K562 (cell line): ENCODE measurements around the gene PRSS27. TPM values are rescaled to one million over a fixed set of nuclear protein-coding genes. Genes with fewer than 3 reads are reported as not detected.

Experiments
- CBX5 ChIP-seq: IDR thresholded peaks from 2 replicates; pipeline ENCODE4 v1.6.1; 2014; ENCODE audit warnings: low read depth, borderline replicate concordance
- CHD2 ChIP-seq: IDR thresholded peaks from 2 replicates; pipeline ENCODE4 v1.6.1; 2011; ENCODE audit warnings: low read depth, low read length
- CREBBP ChIP-seq: IDR thresholded peaks from one replicate; pipeline ENCODE4 v1.6.1; 2012; ENCODE audit warnings: low read depth, mild to moderate bottlenecking, control low read depth, inconsistent platforms, low read length
- DMBX1 ChIP-seq: fragments of 250-450 bp; sonication (Bioruptor Pico); IDR thresholded peaks from 2 replicates; pipeline ENCODE4 v1.8.0; 2022; ENCODE audit warnings: inconsistent platforms, mild to moderate bottlenecking, moderate library complexity, borderline replicate concordance
- FOS ChIP-seq: IDR thresholded peaks from 3 replicates; pipeline ENCODE4 v1.6.1; 2011; ENCODE audit not compliant: insufficient read length; ENCODE audit errors: extremely low read depth
- GABPB1 ChIP-seq: sonication (generic); formaldehyde crosslinking; IDR thresholded peaks from 2 replicates; pipeline ENCODE4 v1.8.0; 2022; ENCODE audit warnings: mild to moderate bottlenecking, missing genetic modification reagents
- KDM2B ChIP-seq: fragments of 250-450 bp; sonication (Bioruptor Pico); IDR thresholded peaks from 2 replicates; pipeline ENCODE4 v1.8.0; 2021; ENCODE audit warnings: mild to moderate bottlenecking, moderate library complexity
- NFXL1 ChIP-seq: fragments of 450-650 bp; formaldehyde crosslinking; IDR thresholded peaks from 2 replicates; pipeline ENCODE4 v1.4.0; 2021; ENCODE audit warnings: mild to moderate bottlenecking
- NRF1 ChIP-seq, 2 experiments: fragments of 450-650 bp; IDR thresholded peaks in 1 of 2; conservative IDR thresholded peaks in 1 of 2; 2 replicates each; pipeline ENCODE4 v1.6.1; 2014; ENCODE audit warnings: mild to moderate bottlenecking in 2 of 2
- PHF20 ChIP-seq: fragments of 450-650 bp; IDR thresholded peaks from 2 replicates; pipeline ENCODE4 v1.6.1; 2018; ENCODE audit not compliant: partially characterized antibody
- PHF8 ChIP-seq: fragments of 200-600 bp; sonication (generic); IDR thresholded peaks from 2 replicates; pipeline ENCODE4 v1.6.1; 2012; ENCODE audit warnings: mixed run types, mild to moderate bottlenecking, inconsistent platforms, low read length, moderate library complexity, borderline replicate concordance
- POLR2B ChIP-seq: fragments of 450-650 bp; IDR thresholded peaks from 2 replicates; pipeline ENCODE4 v1.6.1; 2018; ENCODE audit warnings: low read depth; ENCODE audit not compliant: partially characterized antibody
- RBM25 ChIP-seq: fragments of 200-400 bp; formaldehyde crosslinking; IDR thresholded peaks from 2 replicates; pipeline ENCODE4 v1.6.1; 2018; ENCODE audit warnings: low read length, low read depth, moderate library complexity; ENCODE audit not compliant: severe bottlenecking
- SIX5 ChIP-seq, 2 experiments: IDR thresholded peaks; 2 replicates each; pipeline ENCODE4 v1.6.1; 2011; ENCODE audit warnings: low read length in 2 of 2, borderline replicate concordance in 1 of 2, low read depth in 1 of 2, mild to moderate bottlenecking in 1 of 2, moderate library complexity in 1 of 2; ENCODE audit not compliant: insufficient read depth in 1 of 2
- TRIM28 ChIP-seq: fragments of 450-650 bp; IDR thresholded peaks from 2 replicates; pipeline ENCODE4 v1.6.1; 2017
- ZNF146 ChIP-seq: IDR thresholded peaks from one replicate; pipeline ENCODE4 v1.6.1; 2018; ENCODE audit warnings: missing compliant biosample characterization; ENCODE audit not compliant: unreplicated experiment
- ZNF232 ChIP-seq: sonication (generic); formaldehyde crosslinking; IDR thresholded peaks from 2 replicates; pipeline ENCODE4 v1.8.0; 2022; ENCODE audit warnings: mild to moderate bottlenecking, missing genetic modification reagents
- ZNF263 ChIP-seq: sonication (generic); formaldehyde crosslinking; IDR thresholded peaks from 2 replicates; pipeline ENCODE4 v1.8.0; 2022; ENCODE audit warnings: mild to moderate bottlenecking, missing genetic modification reagents, borderline replicate concordance
- ZNF551 ChIP-seq: fragments of 250-450 bp; sonication (Bioruptor Pico); IDR thresholded peaks from 2 replicates; pipeline ENCODE4 v1.5.0; 2021; ENCODE audit warnings: mild to moderate bottlenecking, moderate library complexity
- ZNF668 ChIP-seq: fragments of 250-450 bp; sonication (Bioruptor Pico); IDR thresholded peaks from 2 replicates; pipeline ENCODE4 v1.8.0; 2022; ENCODE audit warnings: mild to moderate bottlenecking, inconsistent platforms
- ZNF764 ChIP-seq: fragments of 250-450 bp; sonication (Bioruptor Pico); IDR thresholded peaks from 2 replicates; pipeline ENCODE4 v1.4.0; 2020; ENCODE audit warnings: low read depth, mild to moderate bottlenecking, moderate library complexity
- polyA plus RNA-seq, 8 experiments: library from polyadenylated mRNA; depleted of rRNA in 4 of 8; stranded (reverse) in 5 of 8; unstranded in 3 of 8; fragments of >200 nt; fragmentation: Nextera tagmentation in 2 of 8; fragmentation: Illumina TruSeq in 1 of 8; extraction: Ambion mirVana in 2 of 8; extraction: Trizol in 1 of 8; gene quantifications; 2 replicates each; pipeline versions ENCODE4 v1.2.1 to v1.2.3, GENCODE V29; 2011 to 2014; ENCODE audit warnings: inconsistent platforms in 1 of 8, missing spikeins in 1 of 8
- total RNA-seq, 7 experiments: library from RNA; depleted of rRNA in 6 of 7; stranded (reverse); fragments of >200 nt in 6 of 7; fragmentation: Illumina TruSeq in 2 of 7; extraction: Trizol in 2 of 7; gene quantifications; 2 replicates each; pipeline versions ENCODE4 v1.2.1 to v1.2.3, GENCODE V29; 2011 to 2021; ENCODE audit warnings: low replicate concordance in 1 of 7
- TF ChIP-seq, protein P1 (sequence below): IDR thresholded peaks from 2 replicates; pipeline ENCODE4 v1.6.1; 2011; ENCODE audit not compliant: insufficient read length; ENCODE audit errors: extremely low read depth
- TF ChIP-seq, protein P2 (sequence below): fragments of 450-650 bp; formaldehyde crosslinking; IDR thresholded peaks from 2 replicates; pipeline ENCODE4 v1.4.0; 2020; ENCODE audit warnings: mild to moderate bottlenecking, mixed read lengths
- TF ChIP-seq, protein P3 (sequence below): fragments of 250-450 bp; sonication (Bioruptor Pico); IDR thresholded peaks from 2 replicates; pipeline ENCODE4 v1.8.0; 2022; ENCODE audit warnings: moderate library complexity, mild to moderate bottlenecking, inconsistent platforms
- TF ChIP-seq, protein P4 (sequence below): fragments of 450-650 bp; IDR thresholded peaks from one replicate; pipeline ENCODE4 v1.6.1; 2018; ENCODE audit warnings: mild to moderate bottlenecking, moderate library complexity; ENCODE audit not compliant: partially characterized antibody

Gene PRSS27
- total and polyA plus RNA-seq, 9 of the 15 experiments (the other 6 are each of a cell fraction or from before 2014, with no cell fraction given) = 0.09 to 0.20 (median 0.17) TPM; not detected in 5

DNA sequence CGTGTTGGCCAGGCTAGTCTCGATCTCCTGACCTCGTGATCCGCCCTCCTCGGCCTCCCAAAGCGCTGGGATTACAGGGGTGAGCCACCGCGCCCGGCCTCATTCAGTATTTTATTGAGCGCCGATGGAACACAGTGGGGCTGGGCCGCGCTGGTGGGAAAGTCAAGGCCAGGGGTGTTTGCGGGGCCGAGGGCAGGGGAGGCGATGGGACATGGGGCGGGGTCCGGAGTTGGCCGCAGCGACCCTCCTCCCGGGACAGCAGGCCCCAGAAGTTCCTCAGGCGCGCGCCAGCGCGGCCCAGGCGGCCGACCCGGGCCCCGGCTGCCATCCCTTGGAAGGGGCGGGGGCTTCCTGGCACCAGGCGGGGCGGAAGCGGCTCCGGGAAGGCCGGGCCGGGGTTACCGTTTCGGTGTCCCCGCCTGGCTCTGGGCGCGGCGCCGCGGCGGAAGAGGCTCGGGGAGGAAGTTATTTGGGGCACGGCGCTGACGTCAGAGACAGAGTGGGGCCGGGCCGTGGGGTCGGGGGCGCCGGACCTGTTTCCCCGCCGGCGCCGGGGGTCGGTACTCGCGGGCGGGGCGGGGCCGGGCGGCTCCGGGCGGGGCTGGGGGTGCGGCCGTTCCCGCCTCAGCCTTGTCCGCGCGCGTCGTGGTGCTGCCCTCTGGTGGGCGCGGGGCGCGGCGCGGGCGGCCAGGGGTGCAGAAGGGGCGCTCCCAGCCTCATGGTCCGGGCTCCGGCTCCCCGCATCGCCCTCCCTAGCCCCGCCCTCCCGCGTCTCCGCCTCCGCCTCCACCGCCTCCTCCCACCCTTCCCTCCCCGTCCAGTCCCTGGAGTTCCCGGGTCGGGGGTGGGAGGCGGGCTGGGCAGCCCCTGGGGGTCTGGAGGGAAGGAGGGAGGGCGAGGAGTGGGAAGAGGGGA is 952 bp upstream of the PRSS27 start (continued):
- TF ChIP-seq NRF1 (conservative IDR thresholded peaks at IDR 0.05 in 1 of 2, IDR thresholded peaks at IDR 0.05 in 1 of 2) (no peak), ZNF263 (no peak), RBM25 (no peak), CHD2 (no peak), ZNF146 (no peak), SIX5 (IDR thresholded peaks at IDR 0.05; ENCODE audit: borderline replicate concordance in 1 of 2, insufficient read depth in 1 of 2, low read depth in 1 of 2, low read length in 2 of 2) (peak; percentile 30 to 36; a peak in 2 of 4 replicates), ZNF551 (CRISPR knock-in tag) (no peak), PHF8 (peak; percentile 63; the same call in 1 of the 2 replicates), ZNF668 (no peak), CBX5 (no peak), FOS (no peak), DMBX1 (CRISPR knock-in tag) (peak; percentile 27; the same call in 1 of the 2 replicates), KDM2B (CRISPR knock-in tag) (no peak), ZNF232 (CRISPR knock-in tag) (no peak), NFXL1 (CRISPR knock-in tag) (no peak), POLR2B (no peak), PHF20 (peak; percentile 87), CREBBP (no peak), TRIM28 (no peak), ZNF764 (CRISPR knock-in tag) (no peak), GABPB1 (CRISPR knock-in tag) (peak; percentile 99)
- TF ChIP-seq, protein P1, sequence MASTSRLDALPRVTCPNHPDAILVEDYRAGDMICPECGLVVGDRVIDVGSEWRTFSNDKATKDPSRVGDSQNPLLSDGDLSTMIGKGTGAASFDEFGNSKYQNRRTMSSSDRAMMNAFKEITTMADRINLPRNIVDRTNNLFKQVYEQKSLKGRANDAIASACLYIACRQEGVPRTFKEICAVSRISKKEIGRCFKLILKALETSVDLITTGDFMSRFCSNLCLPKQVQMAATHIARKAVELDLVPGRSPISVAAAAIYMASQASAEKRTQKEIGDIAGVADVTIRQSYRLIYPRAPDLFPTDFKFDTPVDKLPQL = no peak
- TF ChIP-seq, protein P2, sequence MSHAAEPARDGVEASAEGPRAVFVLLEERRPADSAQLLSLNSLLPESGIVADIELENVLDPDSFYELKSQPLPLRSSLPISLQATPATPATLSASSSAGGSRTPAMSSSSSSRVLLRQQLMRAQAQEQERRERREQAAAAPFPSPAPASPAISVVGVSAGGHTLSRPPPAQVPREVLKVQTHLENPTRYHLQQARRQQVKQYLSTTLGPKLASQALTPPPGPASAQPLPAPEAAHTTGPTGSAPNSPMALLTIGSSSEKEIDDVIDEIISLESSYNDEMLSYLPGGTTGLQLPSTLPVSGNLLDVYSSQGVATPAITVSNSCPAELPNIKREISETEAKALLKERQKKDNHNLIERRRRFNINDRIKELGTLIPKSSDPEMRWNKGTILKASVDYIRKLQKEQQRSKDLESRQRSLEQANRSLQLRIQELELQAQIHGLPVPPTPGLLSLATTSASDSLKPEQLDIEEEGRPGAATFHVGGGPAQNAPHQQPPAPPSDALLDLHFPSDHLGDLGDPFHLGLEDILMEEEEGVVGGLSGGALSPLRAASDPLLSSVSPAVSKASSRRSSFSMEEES (CRISPR knock-in tag) = peak; percentile 3; the same call in 1 of the 2 replicates
- TF ChIP-seq, protein P3, sequence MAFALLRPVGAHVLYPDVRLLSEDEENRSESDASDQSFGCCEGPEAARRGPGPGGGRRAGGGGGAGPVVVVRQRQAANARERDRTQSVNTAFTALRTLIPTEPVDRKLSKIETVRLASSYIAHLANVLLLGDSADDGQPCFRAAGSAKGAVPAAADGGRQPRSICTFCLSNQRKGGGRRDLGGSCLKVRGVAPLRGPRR = no peak
- TF ChIP-seq, protein P4, sequence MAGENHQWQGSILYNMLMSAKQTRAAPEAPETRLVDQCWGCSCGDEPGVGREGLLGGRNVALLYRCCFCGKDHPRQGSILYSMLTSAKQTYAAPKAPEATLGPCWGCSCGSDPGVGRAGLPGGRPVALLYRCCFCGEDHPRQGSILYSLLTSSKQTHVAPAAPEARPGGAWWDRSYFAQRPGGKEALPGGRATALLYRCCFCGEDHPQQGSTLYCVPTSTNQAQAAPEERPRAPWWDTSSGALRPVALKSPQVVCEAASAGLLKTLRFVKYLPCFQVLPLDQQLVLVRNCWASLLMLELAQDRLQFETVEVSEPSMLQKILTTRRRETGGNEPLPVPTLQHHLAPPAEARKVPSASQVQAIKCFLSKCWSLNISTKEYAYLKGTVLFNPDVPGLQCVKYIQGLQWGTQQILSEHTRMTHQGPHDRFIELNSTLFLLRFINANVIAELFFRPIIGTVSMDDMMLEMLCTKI = no peak
